Lower leg skin (tissue), 4 donors: ENCODE measurements around the gene C19orf12. TPM values are rescaled to one million over a fixed set of nuclear protein-coding genes. Genes with fewer than 3 reads are reported as not detected.

Experiments
- DNase-seq, 2 donors: peaks; one replicate each; pipeline ENCODE4 v3.0.0-alpha.2; 2019; ENCODE audit warnings: low spot score in 2 of 2
- H3K4me3 ChIP-seq: fragments of 200-600 bp; sonication (generic); 2 replicates; pipeline ENCODE4 v1.5.1; 2017; ENCODE audit warnings: mild to moderate bottlenecking, low read depth; ENCODE audit not compliant: poor library complexity, severe bottlenecking
- CTCF ChIP-seq, 3 donors: fragments of 450-650 bp; IDR thresholded peaks; one replicate each; pipeline ENCODE4 v1.5.1; 2016; ENCODE audit warnings: antibody characterized with exemption in 3 of 3, mild to moderate bottlenecking in 3 of 3, moderate library complexity in 2 of 3
- POLR2A ChIP-seq, 2 donors: fragments of 450-650 bp; IDR thresholded peaks; one replicate each; pipeline ENCODE4 v1.6.1; 2016 to 2017; ENCODE audit warnings: antibody characterized with exemption in 2 of 2, mild to moderate bottlenecking in 1 of 2, moderate library complexity in 1 of 2
- WGBS, 2 donors: methylation state at CpG; one replicate each; pipeline ENCODE4 v1.1.5; 2018; 5-methylcytosine and 5-hydroxymethylcytosine counted together
- intact Hi-C: fragments of 100-400 bp; cut with DNase I; formaldehyde crosslinking; loops from one replicate; pipeline ENCODE4 v1.15.0; 2023; ENCODE audit warnings: low total_unique reads
- total RNA-seq, 4 donors: library from RNA; depleted of rRNA; stranded (reverse); fragments of >200 nt; gene quantifications; one replicate each; pipeline ENCODE4 v1.1.0, GENCODE V29; 2016

C19orf12 gene
- total RNA-seq, 4 donors from 2014 or later, result 20.6 to 32.3 (median 26.0) TPM

DNA sequence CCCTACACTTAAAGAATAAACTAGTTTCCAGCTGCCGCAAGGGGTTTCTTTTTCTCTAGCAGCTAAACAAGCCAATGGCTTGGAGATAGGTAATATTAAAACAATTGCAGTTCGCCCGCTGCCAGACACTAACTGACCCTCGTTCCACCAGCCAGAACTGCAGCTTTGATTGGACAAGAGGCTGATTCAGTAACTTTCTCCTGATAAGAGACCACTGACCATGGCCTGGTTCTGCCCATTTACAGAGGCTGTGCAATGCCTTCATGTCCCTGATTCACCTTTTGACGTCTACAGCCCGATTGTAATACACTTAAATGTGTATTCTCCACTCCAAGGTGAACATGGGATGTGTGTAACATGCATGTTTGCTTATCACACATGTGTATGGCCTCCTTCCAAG lies 12.8 kb upstream of the C19orf12 start:
- WGBS, 2 donors, result 81 to 89% methylated on average over 6 of the region's 6 CpGs
- no peak for DNase-seq
- TF ChIP-seq POLR2A (IDR thresholded peaks at IDR 0.05), result no peak
- no peak overlapping the region for H3K4me3 ChIP-seq
- intact Hi-C loops, result no loop called here

GRCh38 chr19:29724746-29725145 lies 9.7 kb upstream of the C19orf12 start:
- TF ChIP-seq CTCF (IDR thresholded peaks at IDR 0.05) (no peak), POLR2A (IDR thresholded peaks at IDR 0.05) (no peak)
- WGBS, 2 donors, result 51 to 52% methylated on average over 14 of the region's 14 CpGs
- intact Hi-C loops, result no loop called here
- DNase-seq, result no peak
- no peak overlapping the region for H3K4me3 ChIP-seq

DNA sequence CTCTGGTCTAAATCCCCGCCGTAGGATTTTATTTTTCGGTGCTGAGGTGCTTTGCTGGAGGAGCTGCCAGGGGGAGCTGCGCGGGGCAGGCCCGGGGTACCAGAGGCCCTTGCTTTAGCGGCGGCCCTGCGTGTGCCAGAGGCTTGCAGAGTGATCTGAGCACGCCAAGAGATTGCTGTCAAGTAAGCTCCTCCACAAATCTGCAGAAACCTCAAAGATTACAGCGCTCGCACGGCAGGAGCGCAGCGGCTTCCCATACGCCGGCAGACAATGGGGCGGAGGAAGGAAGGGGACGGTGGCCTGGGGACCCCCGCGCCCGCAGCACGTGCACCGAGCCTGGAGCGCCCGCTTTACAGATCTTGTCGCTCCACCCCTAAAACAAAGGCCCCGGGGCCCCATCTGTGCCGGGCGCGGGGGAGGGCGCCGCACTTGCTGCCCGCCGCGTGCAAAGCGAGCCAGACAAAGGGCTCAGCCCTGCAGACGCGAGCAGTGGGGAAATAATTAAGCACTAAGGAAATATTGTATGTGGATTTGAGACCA lies 9.1 kb upstream of the C19orf12 start:
- intact Hi-C loops, result no loop called here
- TF ChIP-seq CTCF (IDR thresholded peaks at IDR 0.05) (no peak), POLR2A (IDR thresholded peaks at IDR 0.05) (no peak)
- H3K4me3 ChIP-seq, result no peak overlapping the region
- WGBS, 2 donors, result 1 to 2% methylated on average over 17 to 33 of the region's 39 CpGs
- no peak for DNase-seq

- H3K4me3 ChIP-seq, result no peak overlapping the region
- DNase-seq, result no peak
- TF ChIP-seq POLR2A (IDR thresholded peaks at IDR 0.05) (no peak), CTCF (IDR thresholded peaks at IDR 0.05) (no peak)
Observed at GRCh38 chr19:29717051-29717450, 2.0 kb upstream of the C19orf12 start.

GRCh38 chr19:29715701-29716581 lies 880 bp upstream of the C19orf12 start:
- intact Hi-C loops, result loop anchor here (5.0 kb wide), 1 partner anchor 104 kb away; no protein-coding TSS in a partner anchor
- peak overlapping the region; percentile 63 for H3K4me3 ChIP-seq
- WGBS, 2 donors, result 27 to 30% methylated on average over 12 to 13 of the region's 13 CpGs
- TF ChIP-seq CTCF (IDR thresholded peaks at IDR 0.05) (no peak), POLR2A (IDR thresholded peaks at IDR 0.05) (no peak)
- DNase-seq, result no peak

More at GRCh38 chr19:29717051-29717450, 2.0 kb upstream of the C19orf12 start:
- intact Hi-C loops, result loop anchor here (5.0 kb wide), 1 partner anchor 105 kb away; no protein-coding TSS in a partner anchor
- WGBS, 2 donors, result 79 to 83% methylated on average over 16 of the region's 16 CpGs

DNA sequence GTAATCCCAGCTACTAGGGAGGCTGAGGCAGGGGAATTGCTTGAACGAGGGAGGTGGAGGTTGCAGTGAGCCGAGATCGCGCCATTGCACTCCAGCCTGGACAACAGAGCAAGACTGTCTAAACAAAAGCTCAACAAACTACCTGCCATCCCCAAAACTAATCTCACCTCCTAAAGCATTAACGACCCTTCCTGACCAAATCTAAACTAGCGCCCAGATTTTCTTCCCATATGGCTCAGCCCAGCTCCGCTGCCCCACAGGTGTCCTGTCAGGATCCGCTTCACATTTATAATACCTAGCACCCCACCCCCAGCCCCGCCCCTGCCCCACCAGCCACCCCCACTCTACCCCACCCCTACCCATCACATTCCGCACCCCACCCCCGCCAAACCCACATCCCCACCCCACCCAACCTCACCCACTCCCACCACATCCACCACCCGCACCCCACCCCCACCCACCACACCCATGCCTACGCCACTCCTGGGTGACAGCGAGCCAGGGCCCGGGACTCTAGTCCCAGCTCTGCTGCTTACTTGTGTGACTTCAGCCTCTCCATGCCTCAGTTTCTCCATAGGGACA lies 599 bp downstream of the C19orf12 start:
- TF ChIP-seq POLR2A (IDR thresholded peaks at IDR 0.05) (no peak), CTCF (IDR thresholded peaks at IDR 0.05) (no peak)
- DNase-seq, result no peak
- intact Hi-C loops, result no loop called here
- 20% methylated on average over 12 to 13 of the region's 15 CpGs for WGBS, 2 donors
- H3K4me3 ChIP-seq, result peak overlapping the region; percentile 63
